GM23248 (cell line): ENCODE results near the gene VWF. TPM values are rescaled to one million over a fixed set of nuclear protein-coding genes. Genes with fewer than 3 reads are reported as not detected.
"Not testable (repeated sequence)": the region's sequence is repeated elsewhere in the genome, so short reads cannot be mapped to it uniquely, and the experiment has no call there.

ENCODE experiments used
- DNase-seq: peaks from one replicate; pipeline ENCODE4 v3.0.0-alpha.2; 2015
- H2AFZ ChIP-seq: fragments of 200-600 bp; sonication (generic); 2 replicates; pipeline ENCODE4 v1.6.1; 2016; ENCODE audit warnings: antibody characterized with exemption
- H3F3A ChIP-seq: fragments of 200-600 bp; sonication (generic); 2 replicates; pipeline ENCODE4 v1.6.1; 2016; ENCODE audit warnings: mild to moderate bottlenecking, antibody characterized with exemption, mixed run types; ENCODE audit not compliant: insufficient read depth
- H3K27ac ChIP-seq: fragments of 200-600 bp; sonication (generic); 2 replicates; pipeline ENCODE4 v1.5.1; 2016; ENCODE audit warnings: mild to moderate bottlenecking
- H3K27me3 ChIP-seq: fragments of 200-600 bp; sonication (generic); replicated peaks from 2 replicates; pipeline ENCODE4 v1.6.1; 2016; ENCODE audit warnings: mild to moderate bottlenecking; ENCODE audit not compliant: insufficient read depth
- H3K36me3 ChIP-seq: fragments of 200-600 bp; sonication (generic); 2 replicates; pipeline ENCODE4 v1.6.1; 2016; ENCODE audit warnings: low read depth, mild to moderate bottlenecking
- H3K4me1 ChIP-seq: fragments of 200-600 bp; sonication (generic); 2 replicates; pipeline ENCODE4 v1.6.1; 2016; ENCODE audit warnings: mild to moderate bottlenecking; ENCODE audit not compliant: insufficient read depth
- H3K4me2 ChIP-seq: fragments of 200-600 bp; sonication (generic); one replicate; pipeline ENCODE4 v1.6.1; 2016; ENCODE audit warnings: mild to moderate bottlenecking; ENCODE audit not compliant: unreplicated experiment
- H3K4me3 ChIP-seq: fragments of 200-600 bp; sonication (generic); 2 replicates; pipeline ENCODE4 v1.5.1; 2016; ENCODE audit warnings: mild to moderate bottlenecking
- H3K79me2 ChIP-seq: fragments of 200-600 bp; sonication (generic); 2 replicates; pipeline ENCODE4 v1.6.1; 2016; ENCODE audit warnings: mild to moderate bottlenecking; ENCODE audit not compliant: insufficient read depth
- H3K9ac ChIP-seq: fragments of 200-600 bp; sonication (generic); 2 replicates; pipeline ENCODE4 v1.6.1; 2016; ENCODE audit warnings: mild to moderate bottlenecking
- H3K9me2 ChIP-seq: fragments of 200-600 bp; sonication (generic); 2 replicates; pipeline ENCODE4 v1.6.1; 2016; ENCODE audit warnings: mixed run types, mild to moderate bottlenecking, moderate library complexity; ENCODE audit not compliant: insufficient read depth
- H3K9me3 ChIP-seq: fragments of 200-600 bp; sonication (generic); one replicate; pipeline ENCODE4 v1.6.1; 2017; ENCODE audit warnings: low read depth
- H4K20me1 ChIP-seq: fragments of 200-600 bp; sonication (generic); 2 replicates; pipeline ENCODE4 v1.6.0; 2016; ENCODE audit not compliant: insufficient read depth
- EZH2 ChIP-seq: fragments of 200-600 bp; sonication (generic); IDR thresholded peaks from 2 replicates; pipeline ENCODE4 v1.6.1; 2018; ENCODE audit warnings: antibody characterized with exemption, mild to moderate bottlenecking; ENCODE audit not compliant: insufficient read depth, poor library complexity, severe bottlenecking
- EZH2phosphoT487 ChIP-seq: fragments of 200-600 bp; sonication (generic); IDR thresholded peaks from 2 replicates; pipeline ENCODE4 v1.6.1; 2018; ENCODE audit warnings: antibody characterized with exemption, moderate library complexity, mild to moderate bottlenecking, low read depth; ENCODE audit not compliant: insufficient read depth
- WGBS, 2 experiments: methylation state at CpG; one replicate each; pipeline ENCODE4 v1.1.6; 2015 to 2017; ENCODE audit warnings: low lambda C conversion rate in 2 of 2, low coverage in 1 of 2; ENCODE audit errors: missing lambda C conversion rate in 2 of 2; 5-methylcytosine and 5-hydroxymethylcytosine counted together
- in situ Hi-C: fragments of 300-500 bp; cut with MboI; formaldehyde crosslinking; loops from 2 replicates; pipeline ENCODE4 v1.15.0; 2020
- polyA plus RNA-seq: library from polyadenylated mRNA; unstranded; fragments of >200 nt; fragmentation: Nextera tagmentation; extraction: Ambion mirVana; gene quantifications from 2 replicates; pipeline ENCODE4 v1.2.1, GENCODE V29; 2016
- total RNA-seq: library from RNA; depleted of rRNA; stranded (reverse); fragments of >200 nt; shearing (Covaris generic); gene quantifications from 2 replicates; pipeline ENCODE4 v1.2.3, GENCODE V29; 2014

VWF gene
- total and polyA plus RNA-seq, 2 experiments from 2014 or later = 0.14 TPM; not detected in 1

- WGBS, 2 experiments = 50 to 62% methylated on average over 5 of the region's 5 CpGs
- no peak overlapping the region for H3K27ac ChIP-seq
- in situ Hi-C loops = no loop called here
- no peaks in the 10 kb centered on the region for H3K4me1 ChIP-seq
- no peaks in the 10 kb centered on the region for H3K9me3 ChIP-seq
- no peak overlapping the region for H3K9ac ChIP-seq
- no peaks in the 10 kb centered on the region for H4K20me1 ChIP-seq
- no peaks in the 10 kb centered on the region for H3K79me2 ChIP-seq
- H3K9me2 ChIP-seq = no peaks in the 10 kb centered on the region
- no peak overlapping the region for H3K4me3 ChIP-seq
- no peak overlapping the region for H3K4me2 ChIP-seq
- H2AFZ ChIP-seq = no peak overlapping the region
- no peaks in the 10 kb centered on the region for H3F3A ChIP-seq
- H3K36me3 ChIP-seq = no peaks in the 10 kb centered on the region
- TF ChIP-seq EZH2phosphoT487 = no peak
- TF ChIP-seq EZH2 = no peak
- no peak for DNase-seq
- 0 out of 2 replicates have a peak, but pooled peaks cover 5% of the 10 kb centered on the region for H3K27me3 ChIP-seq
Measured at GRCh38 chr12:6020930-6021329, 103.5 kb downstream of the VWF start.

- H3F3A ChIP-seq, H3K27ac ChIP-seq, H3K9ac ChIP-seq, H3K4me1 ChIP-seq, H3K9me3 ChIP-seq, H3K36me3 ChIP-seq, H3K4me2 ChIP-seq, H3K79me2 ChIP-seq, H3K4me3 ChIP-seq, H4K20me1 ChIP-seq, DNase-seq, H3K9me2 ChIP-seq, in situ Hi-C loops, H2AFZ ChIP-seq, H3K27me3 ChIP-seq: not testable (repeated sequence)
- 75 to 79% methylated on average over 10 of the region's 10 CpGs for WGBS, 2 experiments
Measured at GRCh38 chr12:6020511-6020910, 104.0 kb downstream of the VWF start.

- H3K9me2 ChIP-seq, H3K27me3 ChIP-seq, H3K4me2 ChIP-seq, H3K9me3 ChIP-seq, H3K4me3 ChIP-seq, H4K20me1 ChIP-seq, H2AFZ ChIP-seq, H3K9ac ChIP-seq, H3F3A ChIP-seq, in situ Hi-C loops, H3K36me3 ChIP-seq, H3K4me1 ChIP-seq, H3K79me2 ChIP-seq, DNase-seq, H3K27ac ChIP-seq: not testable (repeated sequence)
- WGBS, 2 experiments = 85 to 91% methylated on average over 23 to 24 of the region's 24 CpGs
Measured at GRCh38 chr12:6019256-6019655, 105.2 kb downstream of the VWF start.

DNA sequence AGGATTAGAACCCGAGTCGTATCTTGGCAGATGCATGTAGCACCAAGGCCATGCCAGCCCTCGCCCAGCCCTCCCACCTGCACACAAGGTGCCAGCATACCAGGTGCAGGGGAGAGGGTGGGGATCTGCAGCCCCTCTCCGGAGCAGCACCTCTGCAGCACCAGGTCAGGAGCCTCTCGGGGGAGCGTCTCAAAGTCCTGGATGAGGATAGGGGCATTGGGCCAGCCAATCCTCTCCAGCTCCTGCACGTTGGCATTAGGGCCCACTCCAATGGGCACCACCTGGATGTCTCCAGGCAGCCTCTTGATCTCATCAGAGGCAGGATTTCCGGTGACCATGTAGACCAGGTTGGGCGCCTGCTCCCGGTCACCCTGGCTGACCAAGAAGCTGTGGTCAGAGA lies 106.2 kb downstream of the VWF start:
- H3K9me3 ChIP-seq = no peaks in the 10 kb centered on the region
- no peak overlapping the region for H2AFZ ChIP-seq
- H3K4me3 ChIP-seq = no peak overlapping the region
- no peaks in the 10 kb centered on the region for H3F3A ChIP-seq
- no peaks in the 10 kb centered on the region for H3K36me3 ChIP-seq
- 59 to 75% methylated on average over 10 of the region's 10 CpGs for WGBS, 2 experiments
- H3K79me2 ChIP-seq = no peaks in the 10 kb centered on the region
- no peaks in the 10 kb centered on the region for H4K20me1 ChIP-seq
- no peak overlapping the region for H3K9ac ChIP-seq
- H3K27me3 ChIP-seq = 0 out of 2 replicates have a peak, but pooled peaks cover 5% of the 10 kb centered on the region
- TF ChIP-seq EZH2 (no peak), EZH2phosphoT487 (no peak)
- H3K4me2 ChIP-seq = no peak overlapping the region
- no peak for DNase-seq
- no peak overlapping the region for H3K27ac ChIP-seq
- no peaks in the 10 kb centered on the region for H3K4me1 ChIP-seq
- H3K9me2 ChIP-seq = no peaks in the 10 kb centered on the region
- in situ Hi-C loops = no loop called here

- no peak for TF ChIP-seq EZH2phosphoT487
- TF ChIP-seq EZH2 = no peak
- in situ Hi-C loops = no loop called here
- no peak overlapping the region for H3K4me2 ChIP-seq
- no peak overlapping the region for H3K4me3 ChIP-seq
- H3K79me2 ChIP-seq = no peaks in the 10 kb centered on the region
- no peak overlapping the region for H2AFZ ChIP-seq
- no peaks in the 10 kb centered on the region for H3K9me2 ChIP-seq
- no peaks in the 10 kb centered on the region for H3F3A ChIP-seq
- 0 out of 2 replicates have a peak, but pooled peaks cover 5% of the 10 kb centered on the region for H3K27me3 ChIP-seq
- WGBS, 2 experiments = 44 to 51% methylated on average over 6 to 7 of the region's 7 CpGs
- no peak overlapping the region for H3K27ac ChIP-seq
- H3K9ac ChIP-seq = no peak overlapping the region
- H3K4me1 ChIP-seq = no peaks in the 10 kb centered on the region
- no peaks in the 10 kb centered on the region for H3K36me3 ChIP-seq
- H4K20me1 ChIP-seq = no peaks in the 10 kb centered on the region
- H3K9me3 ChIP-seq = no peaks in the 10 kb centered on the region
- no peak for DNase-seq
Measured at GRCh38 chr12:6016756-6017155, 107.7 kb downstream of the VWF start.

DNA sequence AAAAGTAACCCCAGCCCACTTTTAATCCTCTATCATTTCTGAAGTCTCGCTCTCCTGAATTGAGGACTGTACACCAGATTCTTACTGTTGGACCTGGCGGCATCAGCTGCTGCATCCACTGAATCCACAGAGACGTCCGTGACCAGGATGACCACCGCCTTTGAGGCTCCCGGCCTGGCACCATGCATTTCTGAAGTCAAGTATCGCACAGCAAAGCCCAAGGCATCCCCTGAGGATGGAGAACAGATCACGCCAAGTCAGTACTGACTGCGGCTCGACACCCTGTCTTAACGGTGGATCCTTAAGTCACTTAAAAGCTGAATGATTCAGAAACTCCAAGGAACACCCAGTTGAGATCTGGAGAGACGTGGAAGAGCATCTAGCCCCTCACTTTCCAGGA lies 108.5 kb downstream of the VWF start:
- H3F3A ChIP-seq, H3K27me3 ChIP-seq, H3K4me2 ChIP-seq, H3K4me3 ChIP-seq, H3K79me2 ChIP-seq, H4K20me1 ChIP-seq, H3K9me3 ChIP-seq, H3K9me2 ChIP-seq, H3K4me1 ChIP-seq, in situ Hi-C loops, H2AFZ ChIP-seq, H3K27ac ChIP-seq, DNase-seq, H3K36me3 ChIP-seq, H3K9ac ChIP-seq: not testable (repeated sequence)
- 76 to 86% methylated on average over 12 of the region's 12 CpGs for whole genome bisulfite sequencing, 2 experiments

- H3F3A ChIP-seq, H3K4me2 ChIP-seq, H3K9ac ChIP-seq, in situ Hi-C loops, H4K20me1 ChIP-seq, H3K79me2 ChIP-seq, H3K27ac ChIP-seq, H2AFZ ChIP-seq, H3K36me3 ChIP-seq, DNase-seq, H3K9me3 ChIP-seq, H3K4me3 ChIP-seq, H3K9me2 ChIP-seq, H3K4me1 ChIP-seq, H3K27me3 ChIP-seq: not testable (repeated sequence)
- 26 to 41% methylated on average over 3 of the region's 3 CpGs for WGBS, 2 experiments
Measured at GRCh38 chr12:6015271-6015670, 109.2 kb downstream of the VWF start.
